Measurements from ENCODE around the gene MOB3C.
A peak's percentile ranks its signal among the peaks of the same experiment; 100 is the strongest.

Gene MOB3C

DNA sequence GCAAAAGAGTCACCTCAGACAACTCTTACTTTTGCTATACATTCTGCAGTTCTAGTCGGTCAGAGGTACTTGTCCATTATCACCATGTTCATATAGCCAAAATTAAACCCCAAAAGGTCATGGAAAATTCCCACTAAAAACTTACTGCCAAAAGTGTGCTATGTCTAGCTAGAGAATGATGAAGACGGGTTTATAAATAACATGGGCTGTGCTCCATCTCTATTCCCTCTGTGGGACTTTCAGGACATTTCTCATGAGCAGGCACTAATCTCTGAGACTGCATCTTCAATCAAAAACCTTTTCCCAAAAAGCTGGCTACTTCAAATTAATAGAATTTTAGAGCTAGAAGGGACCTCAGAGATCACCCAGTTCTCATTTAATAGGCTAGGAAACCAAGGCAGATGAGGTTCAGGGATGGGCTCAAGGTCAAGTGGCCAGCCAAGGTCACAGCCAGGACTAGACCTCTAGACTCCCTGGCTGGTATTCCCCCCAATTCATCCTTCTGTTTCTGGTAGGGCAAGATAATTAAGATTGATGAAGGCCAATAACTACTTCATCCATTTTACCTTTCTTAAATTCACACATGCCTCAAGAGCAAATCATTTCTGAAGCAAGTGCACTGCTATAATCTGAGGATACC, 21.0 kb upstream of the MOB3C start:
- DNase-seq: no peak

DNA sequence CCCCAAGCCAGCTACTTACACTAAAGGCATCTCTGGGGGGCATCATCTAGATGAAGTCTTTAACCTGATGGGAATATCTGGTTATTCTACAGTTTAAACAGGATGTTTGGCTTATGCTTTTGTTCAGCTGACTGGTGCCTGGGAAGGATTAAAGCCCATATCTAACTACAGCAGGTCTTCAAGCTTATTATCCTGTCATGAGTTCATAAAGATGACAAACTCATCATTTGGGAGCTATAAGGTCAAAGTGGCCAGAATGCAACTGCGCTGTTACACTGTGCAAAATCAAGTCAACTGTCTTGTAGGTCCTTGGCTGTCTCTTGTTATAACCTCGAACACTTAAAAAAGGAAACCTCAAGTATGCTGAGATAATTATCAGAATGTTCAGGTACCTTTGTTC, 18.6 kb upstream of the MOB3C start:
- no peak for DNase-seq

DNA sequence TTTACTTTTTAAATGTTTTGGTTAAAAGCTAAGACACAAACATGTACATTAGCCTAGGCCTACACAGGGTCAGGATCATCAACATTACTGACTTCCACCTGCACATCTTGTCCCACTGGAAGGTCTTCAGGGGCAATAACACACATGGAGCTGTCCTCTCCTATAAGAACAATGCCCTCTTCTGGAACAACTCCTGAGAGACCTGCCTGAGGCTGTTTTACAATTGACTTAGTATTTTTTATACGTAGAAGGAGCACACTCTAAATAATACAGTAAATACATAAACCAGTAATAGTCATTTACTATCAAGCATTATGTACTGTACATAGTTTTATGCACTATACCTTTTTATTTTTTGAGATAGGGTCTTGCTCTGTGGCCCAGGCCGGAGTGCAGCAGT, 14.1 kb upstream of the MOB3C start:
- no peak for DNase-seq

DNA sequence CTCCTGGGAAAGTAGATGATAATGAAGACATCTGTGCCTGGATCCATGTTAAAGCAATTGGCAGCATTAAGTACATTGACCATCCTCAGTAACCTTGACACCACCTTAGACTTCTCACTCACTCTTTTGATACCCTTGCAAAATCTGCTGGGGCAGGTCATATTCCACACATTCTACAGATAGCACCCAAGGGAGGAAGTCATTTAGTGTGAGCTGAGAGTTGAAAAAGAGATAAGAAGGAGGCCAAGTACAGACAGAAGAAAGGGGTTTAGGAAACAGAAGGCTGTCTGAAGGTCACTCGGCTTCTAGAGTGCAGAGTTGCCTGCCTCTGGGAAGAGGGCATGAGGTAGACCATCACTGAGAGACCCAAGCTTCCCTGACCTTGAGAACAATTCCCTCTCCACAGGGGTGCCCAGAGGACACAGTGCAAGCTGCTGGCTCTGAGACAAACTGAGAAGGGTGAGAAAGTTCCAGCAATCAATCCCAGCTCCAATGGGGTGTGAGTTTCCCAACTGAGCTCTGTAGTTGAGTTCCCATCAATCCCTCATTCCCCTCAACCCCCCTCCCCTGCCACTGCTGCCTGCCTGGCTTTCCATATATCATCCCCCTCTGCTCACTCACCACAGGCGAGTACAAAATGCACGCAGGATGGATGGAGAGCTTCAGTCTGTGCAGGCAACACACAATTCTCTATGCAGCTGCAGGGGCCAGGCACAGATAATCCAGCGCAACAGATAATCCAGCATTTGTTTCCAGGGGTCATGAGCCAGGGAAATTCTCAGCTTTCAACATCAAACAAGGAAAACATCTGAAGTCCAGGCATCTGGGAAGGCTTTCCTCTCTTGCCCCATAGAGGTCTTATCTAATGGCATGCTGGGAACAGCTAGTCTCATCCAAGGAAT, 7.4 kb upstream of the MOB3C start:
- DNase-seq: no peak

DNA sequence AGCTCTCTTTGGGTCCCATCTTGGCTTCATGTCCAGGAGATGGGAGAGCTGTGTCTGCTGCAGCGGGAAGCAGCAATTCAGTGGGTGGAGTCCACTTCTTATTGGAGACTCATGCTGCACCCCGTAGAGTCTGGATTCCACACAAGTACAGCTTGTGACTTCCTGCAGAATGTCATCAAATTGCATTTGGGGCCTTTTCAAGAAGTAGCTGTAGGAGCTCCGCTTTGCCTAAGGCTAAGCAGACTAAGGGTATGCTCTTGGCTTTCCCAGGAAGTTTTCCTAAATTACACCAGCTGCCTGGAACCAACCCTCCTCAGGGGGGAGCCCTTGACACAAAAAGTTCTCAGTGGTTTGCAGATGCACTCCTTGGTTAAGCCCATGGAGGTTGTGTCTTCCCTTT, 5.7 kb upstream of the MOB3C start:
- DNase-seq: peak; percentile 61

DNA sequence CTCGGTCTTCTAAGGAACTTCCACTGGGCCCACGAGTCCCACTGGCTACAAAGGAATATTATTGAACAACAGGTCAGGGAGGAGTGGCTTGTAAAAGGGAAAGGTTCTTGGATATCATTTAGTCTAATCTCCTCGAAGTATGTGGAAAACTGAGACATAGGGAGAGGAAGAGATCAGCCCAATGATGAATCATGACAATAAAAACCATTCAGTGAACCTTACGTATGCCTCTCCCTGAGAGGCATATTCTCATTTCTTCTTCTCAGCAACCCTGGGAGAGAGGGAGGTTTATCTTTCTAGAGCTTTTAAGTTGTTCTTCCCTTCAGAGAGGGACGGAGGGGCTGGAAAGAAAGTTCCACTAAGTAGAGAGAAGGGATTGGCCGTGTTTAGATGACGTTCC, 5.3 kb upstream of the MOB3C start:
- no peak for DNase-seq

DNA sequence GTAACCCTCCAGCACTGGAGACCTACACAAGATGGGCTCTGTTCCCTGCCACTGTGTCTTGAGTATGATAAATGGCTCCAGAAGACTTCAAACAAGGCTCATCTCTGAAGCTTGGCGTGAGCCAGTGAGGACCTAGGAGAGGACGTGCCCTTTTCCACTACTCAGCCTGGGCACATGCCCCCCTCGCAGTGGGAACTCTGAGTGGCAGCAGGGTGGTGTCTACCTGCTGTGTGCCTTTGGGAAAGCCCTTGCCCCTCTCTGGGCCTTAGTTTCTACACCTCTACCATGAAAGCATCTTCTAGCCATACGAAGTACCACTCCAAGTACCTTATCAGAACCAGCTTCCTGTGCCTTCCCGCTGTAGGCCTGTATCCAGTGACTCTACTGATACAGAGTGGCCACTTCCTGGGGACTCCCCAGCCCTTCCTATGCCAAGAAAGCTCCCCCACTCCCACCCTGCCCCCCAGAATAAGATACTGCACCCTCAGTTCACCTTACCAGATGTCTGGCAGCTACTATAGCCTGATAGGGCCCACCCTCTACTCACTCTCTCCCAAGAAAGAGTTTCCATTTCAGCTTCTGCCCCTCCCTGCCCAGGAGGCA, 3.1 kb upstream of the MOB3C start:
- DNase-seq: no peak

DNA sequence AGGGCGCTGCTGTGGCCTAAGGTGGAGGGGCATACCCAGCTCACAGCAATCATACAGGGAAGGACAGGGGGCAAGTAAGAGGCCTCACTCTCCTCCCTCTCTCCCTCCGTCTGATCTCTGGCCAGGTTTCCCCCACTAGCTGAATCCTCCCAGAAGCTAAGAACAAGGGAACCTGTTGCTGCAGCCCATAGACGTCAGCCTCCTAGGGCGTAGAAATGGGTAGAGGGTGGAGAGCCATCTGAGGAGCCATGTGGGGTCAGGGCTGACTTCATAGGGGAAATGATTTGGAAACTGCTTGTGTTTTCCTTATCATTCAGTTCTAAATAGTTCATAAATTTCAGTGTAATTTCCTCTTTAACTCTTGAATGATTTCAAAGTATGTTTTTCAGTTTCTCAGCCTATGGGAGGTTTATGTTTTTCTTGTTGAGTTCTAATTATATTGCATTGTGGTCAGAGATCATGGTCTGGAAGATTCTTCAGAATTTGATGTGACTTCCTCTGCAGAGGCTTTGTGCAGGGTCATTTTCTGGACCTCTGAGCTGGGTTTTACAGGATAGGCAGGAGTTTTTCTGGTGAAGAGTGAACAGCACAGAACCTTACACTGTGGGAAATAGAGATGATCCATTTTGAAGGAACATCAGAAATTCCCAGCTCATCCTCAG, 2.3 kb upstream of the MOB3C start:
- DNase-seq: no peak

DNA sequence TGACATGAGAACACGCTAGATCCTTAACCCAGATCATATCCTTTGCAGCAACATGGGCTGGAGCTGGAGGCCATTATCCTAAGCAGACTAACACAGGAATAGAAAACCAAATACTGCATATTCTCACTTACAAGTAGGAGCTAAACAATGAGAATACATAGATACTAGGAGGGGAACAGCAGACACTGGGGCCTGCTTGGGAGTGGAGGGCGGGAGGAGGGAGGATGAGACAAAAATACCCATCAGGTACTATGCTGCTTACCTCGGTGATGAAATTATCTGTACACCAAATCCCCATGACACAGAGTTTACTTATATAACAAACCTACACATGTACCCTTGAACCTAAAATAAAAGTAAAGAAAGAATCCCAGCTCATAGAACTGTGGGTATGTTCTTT, 1.2 kb upstream of the MOB3C start:
- DNase-seq: no peak

DNA sequence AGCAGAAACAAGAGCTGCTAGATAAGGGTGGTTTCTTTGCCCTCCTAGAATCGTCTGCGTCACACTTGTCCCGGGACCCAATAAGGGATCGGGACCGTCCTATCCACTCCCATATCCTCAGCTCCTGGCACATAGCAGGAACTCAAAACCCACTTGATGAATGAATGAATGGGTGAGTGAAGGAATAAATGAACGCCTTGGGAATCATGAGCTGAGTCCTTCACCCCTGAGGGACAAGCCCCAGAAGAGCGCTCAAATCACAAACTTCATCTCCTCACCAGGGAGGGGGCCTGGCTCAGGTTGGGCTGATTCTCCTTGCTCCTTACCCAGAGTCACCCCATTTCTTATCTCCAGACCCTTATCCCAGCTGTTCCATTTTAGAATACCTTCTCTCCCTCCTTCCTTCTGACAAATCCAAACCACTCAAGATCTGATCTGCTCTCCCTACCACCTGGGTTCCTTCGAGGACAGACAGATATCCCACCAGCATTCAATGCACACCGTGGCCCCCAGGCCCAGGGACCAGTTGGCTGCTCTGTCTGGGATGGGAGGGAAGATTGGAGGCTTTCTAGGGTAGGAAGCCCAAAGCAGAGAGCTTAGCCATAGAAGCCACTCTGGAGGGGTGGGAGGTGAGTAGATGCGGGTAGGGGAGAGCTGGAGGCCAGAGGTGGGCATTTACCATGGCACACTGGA, 643 bp upstream of the MOB3C start:
- no peak for DNase-seq

DNA sequence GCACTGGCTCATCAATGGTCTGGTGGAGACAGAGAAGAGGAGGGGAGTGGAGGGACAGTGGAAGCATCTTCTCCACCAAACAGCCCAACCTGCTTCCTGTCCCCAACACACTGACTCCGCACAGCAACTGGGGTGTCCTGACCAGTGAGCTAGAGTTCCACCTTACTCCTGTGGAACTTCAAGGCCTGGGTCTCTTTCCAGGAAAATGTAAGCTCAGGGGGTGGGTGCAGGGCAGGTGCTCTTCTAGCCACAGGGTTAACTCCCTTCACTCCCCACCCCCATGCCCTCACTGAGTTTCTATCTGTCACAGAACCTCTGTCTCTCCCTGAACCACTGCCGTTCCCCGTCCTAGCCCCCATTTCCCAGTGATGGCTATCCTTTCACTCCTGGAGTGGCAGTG, 876 bp downstream of the MOB3C start:
- no peak for DNase-seq

DNA sequence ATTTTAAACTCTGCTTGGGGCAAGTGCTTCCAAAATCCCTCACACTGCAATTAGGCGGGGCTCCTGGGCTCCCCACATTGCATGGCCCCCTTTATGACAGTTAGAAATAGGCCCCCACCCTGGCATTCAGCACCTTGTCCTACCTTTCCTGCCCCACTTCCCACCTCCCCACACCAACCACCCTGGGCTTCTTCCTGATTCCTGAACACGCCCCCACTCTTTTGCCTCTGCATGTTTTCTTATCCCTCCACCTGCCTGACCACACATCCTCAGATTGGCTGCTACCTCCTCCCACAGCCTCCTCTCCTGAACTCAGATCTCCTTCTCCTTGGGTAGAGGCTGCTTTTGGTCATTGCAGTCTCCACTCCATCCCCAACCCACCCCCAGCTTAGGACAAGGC, 1.5 kb downstream of the MOB3C start:
- DNase-seq: no peak

DNA sequence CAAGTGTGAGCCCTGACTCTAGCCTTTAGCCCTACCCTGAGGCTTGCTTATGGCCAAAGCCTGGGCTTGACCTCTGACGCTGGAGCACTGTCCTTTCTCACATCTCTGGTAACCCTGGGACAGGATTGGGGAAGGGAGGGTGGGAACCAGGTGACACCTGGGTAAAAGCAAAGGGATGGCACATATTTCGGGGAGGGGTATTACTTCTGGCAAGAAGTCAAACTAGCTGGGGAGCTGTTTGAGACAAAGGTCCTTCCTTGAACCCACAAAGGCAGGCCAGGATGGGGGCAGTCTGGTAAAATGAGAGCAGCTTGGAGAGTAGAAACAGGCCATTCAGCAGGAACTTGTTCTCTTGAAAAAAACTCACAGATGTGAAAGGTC, 2.0 kb downstream of the MOB3C start:
- DNase-seq: no peak

DNA sequence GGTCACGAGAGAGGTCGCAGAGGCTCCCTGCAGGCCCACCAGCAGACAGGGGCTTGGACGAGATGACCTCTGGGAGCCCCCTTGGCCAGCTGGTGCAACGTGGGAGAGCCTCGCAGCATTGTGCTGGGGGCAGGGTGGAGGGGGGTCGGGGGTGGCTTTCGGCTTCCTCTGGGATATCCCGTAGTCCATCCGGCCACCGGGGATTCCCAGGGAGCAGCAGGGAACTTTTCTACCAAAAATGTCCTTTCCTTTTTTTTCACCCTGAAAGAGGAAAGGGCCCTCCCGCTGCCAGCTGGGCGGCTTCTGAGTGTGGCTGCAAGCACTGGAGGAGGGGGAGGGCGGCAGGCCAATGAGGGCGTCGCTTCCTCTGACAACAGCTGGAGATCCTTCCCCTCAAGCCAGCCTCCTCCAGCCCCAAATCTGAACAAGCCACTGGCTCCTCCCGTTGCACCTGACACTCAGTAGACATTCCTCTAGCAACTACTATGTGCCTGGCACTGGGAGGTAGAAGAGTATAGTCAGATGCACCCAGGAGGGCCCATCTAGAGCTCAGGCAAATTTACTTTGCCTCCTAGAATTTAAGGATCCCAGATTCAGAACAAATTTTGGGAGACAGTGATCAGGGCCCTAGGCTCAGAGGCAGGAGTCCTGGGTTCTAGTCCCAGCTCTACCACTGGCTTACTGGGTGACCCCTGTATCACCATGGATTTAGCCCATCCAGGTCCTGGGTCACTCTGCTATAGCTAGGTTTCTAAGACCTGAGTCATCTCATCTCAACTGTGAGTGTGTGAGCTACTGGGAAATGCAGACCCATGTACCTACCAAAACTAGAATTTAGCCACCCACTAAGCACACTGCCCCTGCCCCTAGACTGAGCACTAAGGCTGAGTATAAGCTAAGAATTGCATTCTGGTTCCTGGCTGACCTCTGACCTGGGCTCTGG, 2.7 kb downstream of the MOB3C start:
- DNase-seq: peak; percentile 85

DNA sequence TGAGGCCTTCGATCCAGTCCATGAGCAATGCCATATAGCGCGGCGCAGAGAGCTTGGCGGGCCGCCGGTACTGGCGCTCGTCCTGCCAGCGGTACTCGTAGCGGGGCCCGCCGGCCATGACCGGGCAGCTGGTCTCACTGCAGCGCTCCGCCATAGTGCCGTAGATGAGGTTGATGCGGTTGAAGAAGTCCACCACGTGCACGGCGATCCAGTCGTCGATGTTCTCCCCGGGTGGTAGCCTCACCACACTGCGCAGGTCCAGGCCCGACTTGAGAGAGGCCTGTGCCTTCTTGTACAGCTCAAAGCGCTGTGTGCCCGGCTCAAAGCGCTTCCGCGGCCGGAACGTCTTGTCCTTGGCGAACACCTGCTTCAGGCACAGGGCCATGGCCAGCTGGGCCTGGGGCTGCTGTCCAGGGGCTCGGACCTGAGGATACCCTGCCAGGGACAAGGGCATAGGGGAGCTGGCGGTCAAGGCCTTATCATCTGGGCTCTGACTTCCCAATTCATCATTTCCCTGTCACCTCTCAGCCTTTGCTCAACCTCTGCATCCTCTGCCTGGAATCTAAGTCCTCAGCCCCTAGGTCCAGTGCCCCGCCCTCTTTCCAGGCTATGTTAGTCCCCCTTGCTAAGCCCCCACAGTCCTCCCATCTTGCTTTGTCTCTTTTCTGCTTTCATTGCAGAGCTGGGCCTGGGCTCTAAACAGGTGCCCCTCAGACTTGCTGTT, 3.5 kb downstream of the MOB3C start:
- no peak for DNase-seq

DNA sequence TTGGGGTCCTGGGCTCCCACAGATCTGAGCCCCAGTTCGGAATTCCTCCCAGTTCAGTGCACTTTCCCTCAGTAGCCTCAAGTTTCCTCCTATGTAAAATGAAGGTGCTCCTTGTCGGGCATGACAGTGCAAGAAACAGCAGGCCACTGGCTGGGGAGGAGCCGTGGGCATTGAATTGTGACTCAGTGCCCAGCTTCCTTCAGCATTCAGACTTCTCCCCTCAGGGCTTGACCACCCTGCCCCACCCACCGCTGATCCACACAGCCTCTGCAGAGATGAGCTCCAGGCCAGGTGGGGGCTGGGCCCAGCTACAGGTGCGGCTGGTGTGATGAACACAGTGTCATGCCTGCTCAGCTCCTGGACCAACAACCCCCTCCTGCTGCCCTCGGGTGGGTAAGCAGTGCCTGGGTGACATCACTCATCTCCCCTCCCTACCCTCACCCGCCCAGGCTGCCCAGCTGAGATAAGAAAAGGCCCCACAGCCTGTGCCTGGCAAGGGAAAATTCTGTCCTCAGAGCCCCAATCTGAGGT, 4.9 kb downstream of the MOB3C start:
- no peak for DNase-seq

DNA sequence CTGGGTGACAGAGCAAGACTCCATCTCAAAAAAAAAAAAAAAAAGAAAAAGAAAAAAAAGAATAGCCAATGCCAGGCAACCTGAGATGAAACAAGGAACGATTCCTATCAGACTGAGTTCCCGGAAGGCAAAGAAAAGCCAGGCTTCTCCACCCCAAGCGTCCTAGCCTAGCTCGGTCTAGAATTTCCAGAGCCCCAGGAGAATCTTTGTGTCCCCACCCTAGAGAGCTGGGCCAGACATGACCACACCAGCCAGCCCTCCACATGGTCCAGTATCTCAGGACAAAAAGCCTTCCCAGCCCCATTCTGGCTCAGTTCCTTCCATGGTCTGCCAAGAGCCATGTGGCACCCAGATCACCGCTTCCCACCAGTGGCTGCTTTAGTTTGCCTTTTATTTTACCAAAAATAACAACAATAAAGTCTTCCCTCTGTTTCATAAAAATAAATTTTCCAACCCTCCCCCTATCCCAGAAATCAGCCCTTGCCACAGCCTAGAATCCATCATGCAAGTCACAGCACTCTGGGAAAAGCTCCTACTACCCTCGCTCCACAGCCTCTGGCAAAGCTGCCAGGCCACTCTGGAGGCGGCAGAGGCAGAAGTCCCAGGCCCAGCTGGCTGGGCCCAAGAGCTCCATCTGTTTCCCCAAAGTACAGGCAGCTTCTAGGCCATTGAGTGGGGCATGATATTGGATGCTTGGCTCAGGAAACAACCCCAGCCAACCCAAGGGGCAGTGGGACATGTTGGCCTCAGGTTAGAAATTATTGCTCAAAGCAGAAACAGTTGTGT, 9.1 kb downstream of the MOB3C start:
- no peak for DNase-seq

DNA sequence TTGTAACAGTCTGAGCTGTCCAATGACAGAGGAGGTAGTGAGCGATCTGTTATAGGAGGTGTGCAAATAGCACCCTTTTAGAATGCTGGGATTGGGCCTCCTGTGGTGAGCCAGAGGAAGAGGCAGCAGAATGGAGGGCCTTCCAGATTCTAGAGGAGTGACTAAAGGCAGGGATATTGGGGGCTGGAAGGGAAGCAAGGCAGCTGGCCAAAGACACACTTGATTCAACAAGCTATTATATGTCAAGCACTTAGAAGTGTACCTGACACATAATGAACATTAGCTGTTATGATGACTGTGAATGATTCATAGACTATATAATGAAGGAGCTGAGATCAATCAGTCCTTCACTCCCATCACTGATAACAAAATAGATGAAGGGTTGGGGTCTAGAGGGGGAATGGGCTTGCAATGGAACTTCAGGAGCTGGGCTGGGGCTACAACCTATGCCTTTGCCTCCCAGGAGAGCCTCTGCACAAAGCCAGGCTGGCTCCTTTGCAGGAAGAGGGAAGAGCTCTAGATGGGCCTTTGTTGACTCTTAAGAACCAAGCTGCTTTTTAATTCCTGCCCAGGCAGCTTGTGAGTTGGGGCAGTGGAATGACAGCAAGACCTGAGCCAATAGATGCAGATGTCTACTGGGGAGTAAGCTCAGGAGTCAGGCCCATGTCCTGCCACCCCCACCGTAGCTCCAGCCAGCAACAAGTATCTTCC, 10.2 kb downstream of the MOB3C start:
- DNase-seq: no peak

DNA sequence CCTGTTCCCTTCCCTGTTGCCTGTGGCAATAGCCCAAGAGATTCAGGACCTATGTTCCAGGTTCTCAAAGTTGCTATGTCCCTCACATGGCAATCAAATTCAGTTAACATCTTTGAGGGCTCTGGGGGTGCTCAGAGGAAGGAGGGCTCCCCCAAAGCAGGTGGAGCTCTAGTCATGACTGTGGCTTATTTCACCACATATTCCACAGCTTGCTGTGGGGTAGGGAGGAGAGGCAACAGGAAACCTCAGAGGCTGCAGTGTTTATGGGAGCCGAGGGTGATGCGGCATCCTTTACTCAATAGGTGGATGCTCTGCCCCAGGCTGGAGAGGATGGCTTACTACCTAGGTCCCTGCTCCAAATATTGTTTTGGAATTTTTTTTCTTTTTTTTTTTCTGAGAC, 11.4 kb downstream of the MOB3C start:
- no peak for DNase-seq
